Measurements from ENCODE around the gene ANO2. TPM values are rescaled to one million over a fixed set of nuclear protein-coding genes. Genes with fewer than 3 reads are reported as not detected.

ANO2 gene
- total RNA-seq, 1 experiment from 2014 or later, result 0.68 TPM

GRCh38 chr12:5988088-5988487 lies 43.0 kb upstream of the ANO2 start:
- Mint-ChIP-seq H3K27ac (ENCODE audit: unreplicated experiment) (no peak overlapping the region), H3K27me3 (ENCODE audit: insufficient read depth, unreplicated experiment) (no peaks in the 10 kb centered on the region), H3K9me3 (ENCODE audit: unreplicated experiment) (no peaks in the 10 kb centered on the region), H3K36me3 (ENCODE audit: insufficient read depth, unreplicated experiment) (no peaks in the 10 kb centered on the region), H3K4me1 (ENCODE audit: low read depth, unreplicated experiment) (peaks cover 6% of the 10 kb centered on the region), H3K4me3 (ENCODE audit: unreplicated experiment) (no peak overlapping the region)
- no peak for DNase-seq
- POLR2A ChIA-PET, result interaction anchor here (0.6 kb wide), 1 partner anchor 701 kb away, joined by 14 read pairs; the partner anchor contains the start of gene ZNF384
- no peak for TF ChIP-seq CTCF (IDR thresholded peaks at IDR 0.05; ENCODE audit: insufficient read depth in 1 of 2, low read depth in 1 of 2, low read length in 1 of 2, severe bottlenecking in 1 of 2, unreplicated experiment in 1 of 2)
- no TSS peak for BruUV-seq (replicated peaks)
- CTCF ChIA-PET, result interaction anchor here (0.5 to 6.6 kb wide), 23 partner anchors 17 to 296 kb away, joined by 3 to 200 read pairs (median 5); no protein-coding TSS in a partner anchor
- no peaks in the 10 kb centered on the region for H3K27me3 ChIP-seq (replicated peaks; ENCODE audit: control insufficient read depth, insufficient read depth, low read length)
- H3K36me3 ChIP-seq (ENCODE audit: control insufficient read depth, insufficient read depth, low read length), result no peaks in the 10 kb centered on the region
- no peaks in the 10 kb centered on the region for H3K4me1 ChIP-seq
- no peak overlapping the region for H3K4me3 ChIP-seq (ENCODE audit: low read depth, low read length)
- H3K9me3 ChIP-seq, result no peaks in the 10 kb centered on the region
- intact Hi-C loops (cut with micrococcal nuclease; ENCODE audit: unreplicated experiment), result loop anchor here (1.0 kb wide), 2 partner anchors 50 to 296 kb away; no protein-coding TSS in a partner anchor

DNA sequence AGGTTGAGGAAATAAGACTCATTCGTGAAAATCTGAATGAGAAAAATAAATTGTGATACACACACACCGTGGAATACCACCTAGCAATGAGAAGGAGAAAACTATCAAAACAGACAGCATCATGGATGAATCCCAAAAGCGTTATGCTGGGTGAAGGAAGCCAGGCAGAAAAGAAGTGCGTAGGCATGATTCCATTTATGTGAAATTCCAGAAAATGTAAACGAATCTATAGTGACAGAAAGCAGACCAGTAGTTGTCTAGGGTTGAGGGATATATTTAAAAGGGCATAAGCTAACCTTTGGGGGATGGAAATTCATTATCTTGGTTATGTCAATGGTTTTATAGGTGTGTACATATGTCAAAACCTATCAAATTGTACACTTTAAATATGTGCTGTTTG lies 42.5 kb upstream of the ANO2 start:
- H3K27ac Mint-ChIP-seq (ENCODE audit: unreplicated experiment), result no peak overlapping the region
- H3K4me3 ChIP-seq (ENCODE audit: low read depth, low read length), result no peak overlapping the region
- POLR2A ChIA-PET, result no interaction called here
- H3K36me3 Mint-ChIP-seq (ENCODE audit: insufficient read depth, unreplicated experiment), result no peaks in the 10 kb centered on the region
- H3K27me3 ChIP-seq (replicated peaks; ENCODE audit: control insufficient read depth, insufficient read depth, low read length), result no peaks in the 10 kb centered on the region
- intact Hi-C loops (cut with micrococcal nuclease; ENCODE audit: unreplicated experiment), result no loop called here
- no peak for DNase-seq
- no peaks in the 10 kb centered on the region for H3K4me1 ChIP-seq
- CTCF ChIA-PET, result interaction anchor here (1.0 to 6.6 kb wide), 4 partner anchors 47 to 195 kb away, joined by 3 to 200 read pairs (median 12); no protein-coding TSS in a partner anchor
- no peaks in the 10 kb centered on the region for H3K9me3 ChIP-seq
- no peaks in the 10 kb centered on the region for H3K27me3 Mint-ChIP-seq (ENCODE audit: insufficient read depth, unreplicated experiment)
- peaks cover 6% of the 10 kb centered on the region for H3K4me1 Mint-ChIP-seq (ENCODE audit: low read depth, unreplicated experiment)
- no peaks in the 10 kb centered on the region for H3K9me3 Mint-ChIP-seq (ENCODE audit: unreplicated experiment)
- BruUV-seq (replicated peaks), result no TSS peak
- no peaks in the 10 kb centered on the region for H3K36me3 ChIP-seq (ENCODE audit: control insufficient read depth, insufficient read depth, low read length)
- no peak for TF ChIP-seq CTCF (IDR thresholded peaks at IDR 0.05; ENCODE audit: insufficient read depth in 1 of 2, low read depth in 1 of 2, low read length in 1 of 2, severe bottlenecking in 1 of 2, unreplicated experiment in 1 of 2)
- H3K4me3 Mint-ChIP-seq (ENCODE audit: unreplicated experiment), result no peak overlapping the region

GRCh38 chr12:5985471-5985870 lies 40.4 kb upstream of the ANO2 start:
- Histone ChIP-seq H3K9me3 (no peaks in the 10 kb centered on the region), H3K36me3 (ENCODE audit: control insufficient read depth, insufficient read depth, low read length) (no peaks in the 10 kb centered on the region), H3K4me3 (ENCODE audit: low read depth, low read length) (no peak overlapping the region), H3K4me1 (no peaks in the 10 kb centered on the region), H3K27me3 (replicated peaks; ENCODE audit: control insufficient read depth, insufficient read depth, low read length) (no peaks in the 10 kb centered on the region)
- H3K27ac Mint-ChIP-seq (ENCODE audit: unreplicated experiment), result no peak overlapping the region
- no TSS peak for BruUV-seq (replicated peaks)
- no peak overlapping the region for H3K4me3 Mint-ChIP-seq (ENCODE audit: unreplicated experiment)
- peaks cover 5% of the 10 kb centered on the region for H3K27me3 Mint-ChIP-seq (ENCODE audit: insufficient read depth, unreplicated experiment)
- peaks cover 6% of the 10 kb centered on the region for H3K4me1 Mint-ChIP-seq (ENCODE audit: low read depth, unreplicated experiment)
- no peak for TF ChIP-seq CTCF (IDR thresholded peaks at IDR 0.05; ENCODE audit: insufficient read depth in 1 of 2, low read depth in 1 of 2, low read length in 1 of 2, severe bottlenecking in 1 of 2, unreplicated experiment in 1 of 2)
- ChIA-PET POLR2A (no interaction called here), CTCF (interaction anchor here (1.5 to 1.7 kb wide), 2 partner anchors 52 kb away, joined by 3 to 11 read pairs; no protein-coding TSS in a partner anchor)
- H3K9me3 Mint-ChIP-seq (ENCODE audit: unreplicated experiment), result no peaks in the 10 kb centered on the region
- no peak for DNase-seq
- intact Hi-C loops (cut with micrococcal nuclease; ENCODE audit: unreplicated experiment), result no loop called here
- no peaks in the 10 kb centered on the region for H3K36me3 Mint-ChIP-seq (ENCODE audit: insufficient read depth, unreplicated experiment)
